Measurements from ENCODE around the gene SIKE1.
"Not testable (repeated sequence)": the region's sequence is repeated elsewhere in the genome, so short reads cannot be mapped to it uniquely, and the experiment has no call there.

The SIKE1 gene

DNA sequence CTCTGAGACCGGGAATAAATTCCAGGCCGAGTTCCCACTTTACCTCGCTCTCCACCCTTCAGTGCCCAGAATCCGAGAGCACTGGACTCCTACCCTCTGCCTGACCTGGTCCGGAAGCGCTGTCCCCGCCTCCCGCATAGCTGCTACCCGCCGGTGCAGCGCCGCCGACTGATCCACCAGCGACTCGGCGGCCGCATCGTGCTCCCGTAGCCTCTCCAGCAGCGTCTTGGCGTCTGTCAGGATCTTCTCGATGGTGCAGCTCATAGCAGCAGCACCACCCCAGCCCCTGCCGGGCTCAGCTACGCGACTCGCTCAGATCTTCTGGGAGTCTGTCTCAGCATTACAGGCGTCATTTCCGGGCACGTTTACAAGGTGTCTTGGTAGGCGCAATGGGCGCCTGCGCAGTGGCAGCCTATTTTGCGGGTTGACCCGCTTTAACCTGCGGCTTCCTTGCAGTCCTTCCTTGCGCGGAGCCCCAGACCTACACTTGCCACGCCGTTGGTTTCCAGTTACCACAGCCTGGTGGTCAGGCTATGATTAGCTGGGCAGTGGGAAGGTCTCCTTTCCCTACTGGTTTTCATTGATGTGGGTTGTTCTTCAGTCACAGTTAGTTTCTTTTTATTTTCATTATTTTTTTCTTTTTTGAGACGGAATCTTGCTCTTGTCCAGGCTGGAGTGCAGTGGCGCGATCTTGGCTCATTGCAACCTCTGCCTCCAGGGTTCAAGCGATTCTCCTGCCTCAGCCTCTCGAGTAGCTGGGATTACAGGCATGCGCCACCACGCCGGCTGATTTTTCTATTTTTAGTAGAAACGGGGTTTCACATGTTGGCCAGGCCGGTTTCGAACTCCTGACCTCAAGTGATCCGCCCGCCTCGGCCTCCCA, at the start of gene SIKE1:
SIKE1 (minus strand) TSS at position 342 of the 883 bp plus-strand sequence; CDS start at position 264, 78 bp downstream.
- peak; percentile 78 for DNase-seq (ENCODE audit: low spot score)

DNA sequence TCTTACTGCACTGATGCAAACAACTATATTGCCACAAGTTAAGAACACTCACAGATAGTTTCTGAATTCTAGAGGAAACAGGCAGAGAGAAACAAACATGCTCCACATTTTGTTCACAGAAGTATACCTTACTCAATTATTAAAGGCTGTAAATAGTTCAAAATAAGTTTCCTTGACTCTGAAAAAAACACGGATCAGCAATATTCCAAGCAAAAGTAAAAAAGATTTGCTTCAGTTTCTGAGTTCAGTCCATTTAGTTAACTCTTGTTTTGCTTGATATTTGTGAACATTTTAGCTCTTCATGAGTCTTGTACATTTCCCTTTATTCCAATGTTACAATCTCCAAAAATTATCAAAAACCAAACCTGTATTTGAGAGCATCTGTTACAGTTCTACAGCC, 49.6 kb upstream of the SIKE1 start:
- DNase-seq (ENCODE audit: low spot score): not testable (repeated sequence)

DNA sequence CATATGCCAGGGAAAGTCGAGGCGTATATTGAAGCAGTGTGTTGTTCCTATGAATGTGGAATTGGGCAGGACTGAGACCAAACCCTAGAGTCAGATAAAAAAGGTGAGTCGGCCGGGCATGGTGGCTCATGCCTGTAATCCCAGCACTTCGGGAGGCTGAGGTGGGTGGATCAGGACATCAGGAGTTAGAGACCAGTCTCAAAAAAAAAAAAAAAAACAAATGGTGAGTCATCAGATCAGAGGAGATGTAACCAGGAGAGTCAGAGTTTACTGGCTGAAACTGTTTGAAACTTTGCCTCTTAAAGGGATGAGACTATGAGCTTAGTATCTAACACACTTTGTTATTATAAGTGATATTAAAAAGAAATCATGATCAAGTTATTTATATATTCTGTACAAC, 47.8 kb upstream of the SIKE1 start:
- DNase-seq (ENCODE audit: low spot score): peak; percentile 3

DNA sequence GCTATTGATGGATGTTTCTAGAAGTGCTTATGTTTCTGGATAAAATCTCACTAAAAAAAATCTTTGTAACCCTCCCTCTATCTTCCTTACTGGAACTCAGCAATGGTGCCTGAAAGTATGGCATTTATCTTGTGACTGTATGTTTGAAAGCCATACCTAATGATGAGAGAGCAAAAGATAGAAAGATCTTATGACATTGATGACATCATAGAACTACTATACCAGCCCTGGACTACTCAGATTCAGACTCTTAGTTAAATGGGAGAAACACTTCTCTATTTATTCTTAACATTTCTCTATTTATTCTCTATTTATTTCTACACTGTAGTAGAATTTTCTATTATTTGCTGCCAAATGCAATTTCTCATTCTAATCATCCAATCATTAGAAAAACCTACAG, 41.5 kb upstream of the SIKE1 start:
- no peak for DNase-seq (ENCODE audit: low spot score)

DNA sequence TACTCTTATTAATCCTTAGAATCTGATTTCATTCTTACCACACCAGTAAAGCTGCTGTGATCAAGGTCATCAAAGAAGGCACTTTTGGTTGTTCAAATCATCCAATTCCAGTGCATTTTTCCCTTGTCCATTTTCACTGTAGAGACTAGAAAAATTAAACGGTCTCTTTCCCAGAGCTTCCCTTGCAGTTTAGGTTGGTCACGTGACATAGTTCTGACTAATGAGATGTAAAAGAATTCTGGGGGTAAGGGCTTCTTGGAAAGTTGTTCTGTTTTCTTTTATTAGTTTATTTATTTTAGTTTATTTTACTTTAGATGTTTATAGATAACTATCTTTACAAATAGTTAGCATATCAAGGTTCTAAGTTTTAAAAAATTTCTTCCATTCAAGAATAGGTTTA, 39.9 kb upstream of the SIKE1 start:
- DNase-seq (ENCODE audit: low spot score): no peak

DNA sequence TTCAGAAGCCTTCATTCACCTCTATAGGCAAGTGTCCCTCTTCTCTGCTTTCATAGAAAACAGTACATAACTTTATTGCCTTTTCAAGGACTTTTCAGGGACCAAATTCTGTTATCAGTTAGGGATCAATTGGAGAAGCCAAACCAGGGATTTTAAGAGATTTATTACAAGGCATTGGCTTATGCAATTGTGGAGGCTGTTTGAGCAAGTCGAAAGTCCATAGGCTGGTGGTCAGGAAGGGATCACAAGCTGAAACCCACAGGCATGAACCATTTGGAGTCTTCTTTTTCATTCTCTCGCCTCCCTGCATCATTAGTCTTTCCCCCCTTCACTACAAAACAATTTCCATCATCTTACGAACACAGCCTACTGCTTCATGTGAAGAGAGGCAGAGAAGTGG, 39.4 kb upstream of the SIKE1 start:
- DNase-seq (ENCODE audit: low spot score): no peak

DNA sequence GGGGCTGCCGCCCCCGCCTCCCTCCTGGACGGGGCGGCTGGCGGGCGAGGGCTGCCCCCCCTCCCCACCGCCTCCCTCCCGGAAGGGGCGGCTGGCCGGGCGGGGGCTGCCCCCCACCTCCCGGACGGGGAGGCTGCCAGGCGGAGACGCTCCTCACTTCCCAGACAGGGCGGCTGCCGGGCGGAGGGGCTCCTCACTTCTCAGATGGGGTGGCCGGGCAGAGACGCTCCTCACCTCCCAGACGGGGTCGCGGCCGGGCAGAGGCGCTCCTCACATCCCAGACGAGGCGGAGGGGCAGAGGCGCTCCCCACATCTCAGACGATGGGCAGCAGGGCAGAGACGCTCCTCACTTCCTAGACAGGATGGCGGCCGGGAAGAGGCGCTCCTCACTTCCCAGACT, 24.0 kb upstream of the SIKE1 start:
- DNase-seq (ENCODE audit: low spot score): not testable (repeated sequence)

DNA sequence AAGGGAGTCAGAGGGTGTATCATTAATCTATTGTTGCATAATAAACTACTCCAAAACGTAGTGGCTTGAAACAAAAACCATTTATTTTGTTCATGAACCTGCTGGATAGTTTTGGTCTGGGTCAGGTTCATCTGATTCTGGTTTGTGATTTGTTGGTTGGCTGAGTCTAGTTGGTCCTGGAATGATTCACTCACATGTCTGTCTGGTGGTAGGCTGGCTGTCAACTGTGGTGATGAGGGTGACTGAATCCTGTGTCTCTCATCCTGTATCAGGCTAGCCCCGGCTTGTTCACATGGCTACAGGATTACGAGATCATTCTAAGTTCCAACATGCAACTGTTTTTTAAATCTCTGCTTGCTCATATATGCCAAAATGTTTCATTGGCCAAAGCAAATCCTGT, 22.5 kb upstream of the SIKE1 start:
- DNase-seq (ENCODE audit: low spot score): no peak

DNA sequence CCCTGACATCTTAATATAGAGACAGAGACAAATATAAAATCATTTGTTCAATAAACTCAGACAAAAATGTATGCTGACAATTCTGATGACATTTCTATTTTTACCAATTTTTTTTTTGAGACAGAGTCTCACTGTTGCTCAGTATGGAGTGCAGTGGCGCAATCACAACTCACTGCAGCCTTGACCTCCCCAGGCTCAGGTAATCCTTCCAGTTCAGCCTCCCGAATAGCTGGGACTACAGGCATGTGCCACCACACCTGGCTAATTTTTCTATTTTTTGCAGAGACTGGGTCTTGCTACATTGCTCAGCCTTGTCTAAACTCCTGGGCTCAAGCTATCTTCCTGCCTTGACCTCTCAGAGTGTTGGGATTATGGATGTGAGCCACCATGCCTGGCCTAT, 13.6 kb upstream of the SIKE1 start:
- DNase-seq (ENCODE audit: low spot score): no peak

DNA sequence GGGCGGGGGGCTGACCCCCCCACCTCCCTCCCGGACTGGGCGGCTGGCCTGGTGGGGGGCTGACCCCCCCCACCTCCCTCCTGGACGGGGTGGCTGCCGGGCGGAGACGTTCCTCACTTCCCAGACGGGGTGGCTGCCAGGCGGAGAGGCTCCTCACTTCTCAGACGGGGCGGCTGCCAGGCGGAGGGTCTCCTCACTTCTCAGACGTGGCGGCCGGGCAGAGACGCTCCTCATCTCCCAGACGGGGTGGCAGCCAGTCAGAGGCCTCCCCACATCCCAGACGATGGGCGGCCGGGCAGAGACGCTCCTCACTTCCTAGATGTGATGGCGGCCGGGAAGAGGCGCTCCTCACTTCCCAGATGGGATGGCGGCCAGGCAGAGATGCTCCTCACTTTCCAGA, 10.1 kb upstream of the SIKE1 start:
- DNase-seq (ENCODE audit: low spot score): not testable (repeated sequence)

DNA sequence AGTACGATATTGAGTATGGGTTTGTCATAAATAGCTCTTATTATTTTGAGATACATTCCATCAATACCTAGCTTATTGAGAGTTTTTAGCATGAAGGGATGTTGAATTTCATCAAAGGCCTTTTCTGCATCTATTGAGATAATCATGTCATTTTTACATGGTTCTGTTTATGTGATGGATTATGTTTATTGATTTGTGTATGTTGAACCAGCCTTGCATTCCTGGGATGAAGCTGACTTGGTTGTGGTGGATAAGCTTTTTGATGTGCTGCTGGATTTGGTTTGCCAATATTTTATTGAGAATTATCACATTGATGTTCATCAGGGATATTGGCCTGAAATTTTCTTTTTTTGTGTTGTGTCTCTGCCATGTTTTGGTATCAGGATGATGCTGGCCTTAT, 6.0 kb upstream of the SIKE1 start:
- not testable (repeated sequence) for DNase-seq (ENCODE audit: low spot score)

DNA sequence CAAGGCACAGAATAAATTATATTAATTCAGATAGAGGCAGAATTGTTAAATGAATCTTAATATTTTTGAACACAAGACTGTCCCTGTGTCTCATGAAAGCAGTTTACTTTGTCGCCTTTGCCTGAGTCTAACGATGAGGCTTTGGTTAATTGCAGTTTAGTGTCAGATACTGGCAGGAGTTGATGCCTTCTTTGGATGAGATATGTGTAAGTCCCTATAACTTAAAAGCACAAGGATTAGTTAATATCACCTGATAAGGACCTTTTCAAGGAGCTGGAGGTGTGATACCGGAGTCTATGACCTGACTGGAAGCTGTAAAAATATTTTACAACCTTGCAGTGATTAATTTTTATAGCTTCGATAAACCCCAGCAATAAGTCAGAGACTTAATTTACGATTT, 2.0 kb upstream of the SIKE1 start:
- no peak for DNase-seq (ENCODE audit: low spot score)

DNA sequence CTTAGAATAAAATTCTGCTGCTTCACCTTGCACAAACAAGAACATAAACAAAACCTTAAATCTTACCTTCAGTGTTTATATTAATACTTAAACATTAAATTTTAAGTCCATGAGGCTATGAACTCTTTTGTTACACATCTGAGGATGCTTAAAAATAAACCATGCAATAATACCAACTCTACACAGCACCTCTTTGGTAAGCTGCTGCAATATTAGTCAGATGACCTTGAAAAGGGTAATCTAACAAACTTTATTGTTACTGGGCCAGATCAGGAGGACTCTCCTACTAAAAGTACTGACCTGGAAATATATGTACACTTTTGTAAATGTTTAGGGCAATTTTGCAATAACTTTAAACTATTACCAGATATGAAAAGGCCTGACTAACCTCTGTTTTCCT, 763 bp downstream of the SIKE1 start:
- DNase-seq (ENCODE audit: low spot score): no peak

DNA sequence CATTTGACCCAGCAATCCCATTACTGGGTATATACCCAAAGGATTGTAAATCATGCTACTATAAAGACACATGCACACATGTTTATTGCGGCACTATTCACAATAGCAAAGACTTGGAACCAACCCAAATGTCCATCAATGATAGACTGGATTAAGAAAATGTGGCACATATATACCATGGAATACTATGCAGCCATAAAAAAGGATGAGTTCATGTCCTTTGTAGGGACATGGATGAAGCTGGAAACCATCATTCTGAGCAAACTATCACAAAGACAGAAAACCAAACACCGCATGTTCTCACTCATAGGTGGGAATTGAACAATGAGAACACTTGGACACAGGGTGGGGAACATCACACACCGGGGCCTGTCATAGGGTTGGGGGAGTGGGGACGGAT, 3.8 kb downstream of the SIKE1 start:
- not testable (repeated sequence) for DNase-seq (ENCODE audit: low spot score)

DNA sequence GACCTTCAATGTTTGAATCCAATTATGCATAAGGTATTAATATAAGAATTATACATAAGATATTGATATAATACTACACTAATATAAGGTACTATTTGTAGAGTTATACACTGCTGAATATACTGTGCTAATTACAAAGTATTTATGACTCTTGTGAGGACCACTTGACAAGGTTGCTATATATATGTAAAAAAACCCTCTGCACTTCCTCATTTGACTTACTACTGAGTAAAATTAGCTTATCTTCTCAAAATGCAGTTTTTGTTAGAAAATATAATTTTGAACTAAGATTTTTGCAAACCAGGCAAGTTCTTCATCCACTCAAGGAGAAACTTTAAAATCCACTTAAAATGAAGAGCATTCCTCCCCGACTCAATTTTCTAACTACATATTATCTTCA, 8.5 kb downstream of the SIKE1 start:
- no peak for DNase-seq (ENCODE audit: low spot score)

DNA sequence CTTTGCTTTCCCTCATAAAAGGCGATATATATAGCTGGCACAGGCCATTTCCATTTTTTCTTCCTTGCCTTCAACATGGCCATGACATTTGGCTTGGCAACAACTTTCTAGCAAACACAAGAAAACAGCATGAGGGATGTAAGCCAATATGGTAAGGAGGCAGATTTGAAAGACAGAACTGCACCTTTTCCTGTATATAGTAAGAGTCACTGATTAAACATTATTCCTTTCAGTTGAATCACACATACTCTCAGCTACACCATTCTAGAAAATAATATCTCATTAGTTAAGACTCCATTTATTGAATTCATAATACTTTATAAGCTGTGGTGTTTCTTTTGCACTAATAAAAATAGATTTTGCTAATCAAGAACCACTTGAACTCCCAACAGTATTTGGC, 9.5 kb downstream of the SIKE1 start:
- no peak for DNase-seq (ENCODE audit: low spot score)

DNA sequence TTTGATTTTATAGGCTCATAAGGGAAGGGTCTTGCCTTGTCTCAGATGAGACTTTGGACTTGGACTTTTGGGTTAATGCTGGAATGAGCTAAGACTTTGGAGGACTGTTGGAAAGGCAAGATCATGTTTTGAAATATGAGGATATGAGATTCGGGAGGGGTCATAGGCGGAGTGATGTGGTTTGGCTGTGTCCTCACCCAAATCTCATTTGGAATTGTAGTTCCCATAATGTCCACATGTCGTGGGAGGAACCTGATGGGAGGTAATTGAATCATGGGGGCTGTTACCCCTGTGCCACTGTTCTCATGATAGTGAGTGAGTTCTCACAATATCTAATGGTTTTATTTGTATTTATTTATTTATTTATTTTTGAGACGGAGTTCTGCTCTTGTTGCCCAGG, 15.8 kb downstream of the SIKE1 start:
- DNase-seq (ENCODE audit: low spot score): no peak

DNA sequence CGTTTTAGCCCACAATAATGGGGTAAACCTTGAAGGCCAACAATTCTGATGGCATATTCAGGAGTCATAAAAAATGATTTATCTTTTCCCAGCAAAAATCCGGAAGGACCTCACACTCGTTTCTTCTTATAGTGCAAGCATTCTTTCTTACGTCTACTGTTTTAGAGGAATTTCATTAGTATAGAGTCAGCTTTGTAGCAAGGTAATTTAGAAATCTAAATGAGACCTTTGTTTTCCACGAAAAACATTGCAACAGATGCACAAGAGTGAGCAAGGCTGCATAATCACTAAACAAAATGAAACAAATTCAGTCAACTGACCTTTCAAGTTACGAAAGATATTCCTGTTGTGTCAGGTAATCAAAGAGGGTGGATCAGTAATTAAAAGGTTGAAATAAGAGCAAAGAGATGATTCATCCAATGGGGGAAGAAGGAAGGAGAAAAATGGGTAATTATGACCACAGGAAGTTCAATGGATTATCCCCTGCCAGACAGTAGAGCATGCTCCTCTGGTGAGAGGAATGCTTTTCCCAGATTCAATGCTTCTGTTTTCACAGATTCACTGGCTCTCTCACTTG, 22.1 kb downstream of the SIKE1 start:
- DNase-seq (ENCODE audit: low spot score): peak; percentile 43

DNA sequence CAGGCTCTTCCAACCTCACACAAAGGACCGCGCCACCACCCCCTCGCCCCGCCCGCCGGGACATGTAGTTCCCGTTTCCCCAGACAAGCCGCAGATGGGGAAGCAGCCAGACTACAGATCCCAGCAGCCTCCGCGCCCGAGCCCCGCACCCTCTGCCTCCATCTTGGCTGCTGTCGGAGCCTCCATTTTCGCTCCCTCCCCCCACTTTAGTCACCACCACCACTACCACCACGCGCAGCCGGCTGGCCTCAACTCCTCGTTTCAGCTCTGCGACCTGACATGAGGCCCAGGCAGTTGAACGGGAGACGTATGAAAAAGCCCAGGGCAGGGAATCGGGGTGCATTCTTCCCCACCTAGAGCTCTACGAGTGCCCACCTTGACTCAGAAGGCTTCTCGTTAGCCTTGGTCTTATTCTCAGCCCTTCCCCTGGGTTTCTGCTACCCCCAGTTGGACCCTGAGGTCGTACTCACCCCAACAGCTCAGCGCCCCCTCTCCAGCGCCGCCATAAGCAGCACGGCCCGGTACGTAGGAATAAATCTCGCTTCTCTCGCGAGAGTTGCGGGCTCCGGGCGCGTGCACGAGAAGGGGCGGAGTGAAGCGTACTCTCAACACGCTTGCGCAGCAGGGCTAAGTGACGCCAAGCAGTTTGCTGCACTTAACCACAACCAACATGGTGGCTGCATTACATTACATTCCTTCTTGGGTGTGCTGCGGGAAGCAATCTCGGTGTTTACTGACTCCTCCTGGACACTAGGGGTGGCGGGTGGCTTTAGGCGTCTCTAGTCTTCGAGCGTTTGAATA, 22.8 kb downstream of the SIKE1 start, which contains the start of gene CSDE1:
CSDE1 (minus strand) TSS at position 530 of the 801 bp plus-strand sequence. CDS start 18,094 bp downstream, outside the sequence.
- DNase-seq (ENCODE audit: low spot score): peak; percentile 98

DNA sequence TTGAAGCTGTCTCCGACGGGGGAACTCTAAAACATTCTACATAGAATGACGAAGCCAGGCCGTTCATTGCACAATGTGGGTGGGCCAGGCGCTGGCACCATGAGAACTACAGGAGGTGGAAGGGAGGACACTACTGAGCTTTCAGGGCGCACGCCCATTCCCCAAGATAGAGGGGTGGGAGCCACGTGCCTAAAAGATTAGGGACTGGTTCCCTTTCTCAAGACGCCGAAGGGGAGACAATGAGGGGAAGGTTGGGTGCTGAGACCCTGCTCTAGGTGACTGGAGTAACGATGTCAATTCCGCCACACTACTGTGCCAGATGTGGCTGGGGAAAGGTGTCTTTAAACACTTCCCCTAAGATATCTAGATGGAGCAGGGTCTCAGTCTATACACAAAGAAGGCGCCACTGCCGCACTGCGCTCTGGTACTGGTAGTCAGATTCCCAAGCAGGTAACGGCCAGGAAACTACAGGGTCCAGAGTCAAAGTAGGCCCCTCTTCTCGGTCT, 23.5 kb downstream of the SIKE1 start:
- no peak for DNase-seq (ENCODE audit: low spot score)

DNA sequence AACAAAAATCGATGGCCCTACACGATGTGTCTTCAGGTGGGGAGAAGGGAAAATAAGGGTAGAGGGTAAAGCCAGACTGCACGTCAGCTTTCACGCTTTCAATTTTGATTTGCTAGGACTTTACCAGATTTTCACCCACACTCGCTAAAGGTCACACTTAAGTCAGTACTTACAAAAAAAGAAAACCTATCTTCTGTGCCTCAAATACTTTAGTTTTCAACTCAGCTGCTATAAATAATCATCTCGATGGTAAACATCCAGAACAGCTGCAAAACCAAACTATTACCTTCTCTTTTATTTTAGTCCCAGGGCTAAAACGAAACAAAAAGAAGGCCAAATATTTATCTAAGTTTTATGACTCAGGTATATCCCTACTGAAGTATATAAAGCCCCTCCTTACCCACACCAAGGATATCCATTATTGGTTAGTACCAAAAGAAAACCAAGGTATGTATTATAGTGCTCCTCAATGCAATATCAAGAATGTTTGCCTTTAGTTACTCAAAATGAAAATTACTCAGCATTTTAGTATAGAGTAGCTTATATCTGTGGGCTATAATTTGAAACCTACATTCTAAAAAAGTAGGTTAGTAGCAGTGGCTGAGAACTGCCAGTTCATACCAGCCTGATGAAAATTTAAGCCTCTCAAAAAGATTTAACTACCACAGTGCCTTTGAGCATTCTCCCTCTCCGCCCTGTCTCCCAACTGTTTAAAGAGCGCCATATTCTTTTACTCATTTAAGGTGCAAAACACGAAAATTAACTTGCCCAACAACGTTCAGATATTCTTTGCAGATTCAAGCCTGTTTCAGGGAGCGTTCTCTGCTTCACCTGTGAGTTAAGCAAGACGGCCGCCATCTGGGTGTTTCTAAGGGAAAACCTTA, 24.2 kb downstream of the SIKE1 start:
- DNase-seq (ENCODE audit: low spot score): no peak

All from COLO829 (cell line).